ENCODE data around the gene YAP1.

GRCh38 chr11:102239448-102239847 is 129.2 kb downstream of the YAP1 start:
- TF ChIP-seq CTCF (conservative IDR thresholded peaks at IDR 0.05) = no peak
- TF ChIP-seq ZFX (IDR thresholded peaks at IDR 0.05) = no peak

All from C4-2B (cell line).